ENCODE measurements around the gene SRBD1.

The SRBD1 gene

GRCh38 chr2:45540942-45541341 lies 70.1 kb downstream of the SRBD1 start:
- DNase-seq: no peak

DNA sequence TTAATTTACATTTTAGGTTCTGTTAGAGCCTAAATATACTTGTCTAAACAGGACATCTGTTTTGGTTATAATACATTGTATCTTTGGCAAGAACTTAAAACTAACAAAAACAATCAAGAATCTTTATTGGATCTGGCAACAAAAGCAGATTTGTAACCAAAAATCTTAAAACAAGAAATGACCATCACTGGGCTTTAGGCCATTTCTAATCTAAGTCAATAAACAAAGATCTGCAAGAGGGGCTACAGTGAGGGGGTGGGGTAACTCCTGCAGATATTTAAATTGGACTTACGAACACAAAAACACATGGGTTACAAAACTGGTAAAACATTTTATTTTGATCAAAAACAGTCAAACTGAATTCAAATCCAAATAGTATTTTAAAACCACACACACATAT lies 77.3 kb downstream of the SRBD1 start:
- no peak for DNase-seq

GRCh38 chr2:45532181-45532580 lies 78.9 kb downstream of the SRBD1 start:
- no peak for DNase-seq

DNA sequence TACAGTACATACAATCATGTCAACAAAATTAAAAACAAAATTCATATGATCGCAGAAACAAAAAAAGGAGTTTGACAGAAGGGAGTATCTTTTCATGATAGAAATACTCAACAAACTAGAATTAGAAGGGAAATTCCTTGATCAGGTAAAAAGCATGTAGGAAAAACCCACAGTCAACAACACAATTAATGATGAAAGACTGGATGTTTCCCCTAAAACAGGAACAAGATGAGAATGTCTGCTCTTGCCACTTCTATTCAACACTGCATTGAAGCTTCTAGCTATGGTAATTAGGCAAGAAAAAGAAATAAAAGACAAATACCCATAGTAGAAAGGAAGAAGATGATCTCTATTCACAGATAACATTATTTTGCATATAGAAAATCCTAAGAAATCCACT lies 87.1 kb downstream of the SRBD1 start:
- DNase-seq: no peak

- no peak for DNase-seq
Observed at GRCh38 chr2:45518546-45518945, 92.5 kb downstream of the SRBD1 start.

GRCh38 chr2:45510701-45511420 lies 100.2 kb downstream of the SRBD1 start:
- DNase-seq: no peak

- no peak for DNase-seq
Observed at GRCh38 chr2:45506756-45507155, 104.3 kb downstream of the SRBD1 start.

DNA sequence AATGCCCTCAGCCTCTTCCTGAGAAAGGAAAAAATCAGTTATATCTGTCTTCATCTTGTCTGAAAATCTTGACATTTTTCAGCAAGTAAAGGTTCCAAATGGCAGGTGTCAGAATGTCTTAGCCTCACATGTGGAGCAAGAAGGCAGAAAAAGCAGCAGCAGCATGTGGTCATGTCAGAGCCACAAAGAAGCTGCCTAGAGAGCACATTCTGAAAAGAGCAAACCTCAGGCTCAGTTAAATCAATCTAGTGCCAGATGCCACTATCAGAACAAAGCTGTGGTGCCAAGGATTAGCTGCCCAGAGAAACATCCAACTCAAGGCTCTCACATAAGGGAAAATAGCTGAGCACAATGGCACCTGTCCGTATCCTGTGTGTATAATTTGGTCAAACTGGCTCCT lies 105.9 kb downstream of the SRBD1 start:
- no peak for DNase-seq

- no peak for DNase-seq
Observed at GRCh38 chr2:45498661-45499550, 112.2 kb downstream of the SRBD1 start.

DNA sequence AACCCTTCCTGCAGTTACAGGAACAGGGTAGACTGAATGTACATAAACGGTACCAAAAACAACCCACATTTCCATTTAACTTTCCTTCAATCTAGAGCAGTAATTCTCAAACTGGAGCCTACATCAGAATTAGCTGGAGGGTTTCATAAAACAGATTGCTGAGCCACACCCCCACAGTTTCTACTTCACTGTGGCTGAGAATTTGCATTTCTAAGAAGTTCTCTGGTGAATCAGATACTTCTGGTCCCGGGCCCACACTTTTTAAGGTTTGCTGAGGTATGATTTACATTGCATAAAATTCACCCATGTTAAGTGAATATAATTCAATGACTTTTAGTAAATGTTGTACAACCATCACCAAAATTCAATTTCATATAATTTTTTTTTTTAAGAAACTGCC lies 113.7 kb downstream of the SRBD1 start:
- no peak for DNase-seq

DNA sequence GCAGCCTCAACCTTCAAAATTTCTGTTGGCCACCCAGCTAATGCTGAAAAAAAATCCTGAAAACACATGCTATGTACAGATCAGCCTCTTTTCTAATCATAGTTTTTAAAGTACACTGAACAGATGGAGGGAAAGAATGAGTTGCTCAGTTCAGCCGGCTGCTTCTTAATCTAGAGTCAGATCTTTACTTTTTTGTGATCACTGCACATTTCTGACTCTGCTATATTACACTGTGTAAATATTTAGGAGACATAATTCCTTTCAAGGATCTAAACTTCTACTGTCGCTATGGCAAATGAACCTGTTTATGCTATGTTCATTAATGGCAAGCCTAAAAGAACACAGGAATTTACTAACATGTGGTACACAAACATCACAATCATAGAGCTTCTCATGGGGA lies 114.2 kb downstream of the SRBD1 start:
- DNase-seq: no peak

GRCh38 chr2:45494978-45495293 lies 116.1 kb downstream of the SRBD1 start:
- DNase-seq: no peak

- peak in 1 of 2 donors; percentile 54 for DNase-seq
Observed at GRCh38 chr2:45494275-45494977, 116.6 kb downstream of the SRBD1 start.

- DNase-seq: no peak
Observed at GRCh38 chr2:45484965-45485364, 126.1 kb downstream of the SRBD1 start.

GRCh38 chr2:45483997-45484396 lies 127.1 kb downstream of the SRBD1 start:
- no peak for DNase-seq

GRCh38 chr2:45477546-45477945 lies 133.5 kb downstream of the SRBD1 start:
- DNase-seq: no peak

DNA sequence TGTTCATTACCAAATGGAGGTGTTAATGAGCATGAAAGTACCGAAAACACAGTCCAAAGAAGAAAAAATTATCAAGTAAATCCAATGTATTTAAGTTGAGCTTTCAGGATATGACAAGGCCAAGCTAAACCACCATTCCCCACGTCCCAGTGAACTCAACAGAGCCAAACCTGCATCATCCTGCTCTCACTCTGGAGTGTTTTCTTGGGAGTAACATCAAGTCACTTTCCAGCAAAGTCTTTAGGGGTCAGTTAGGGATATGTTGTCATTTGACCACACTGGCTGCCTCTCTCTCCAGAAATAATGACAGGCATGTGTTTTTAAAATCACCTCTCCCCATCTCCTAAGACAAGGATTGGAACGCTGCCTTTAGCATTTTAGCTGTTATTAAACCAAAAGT lies 140.5 kb downstream of the SRBD1 start:
- DNase-seq: no peak

GRCh38 chr2:45469314-45470099 lies 141.6 kb downstream of the SRBD1 start:
- no peak for DNase-seq

GRCh38 chr2:45468279-45468678 lies 142.8 kb downstream of the SRBD1 start:
- DNase-seq: no peak

GRCh38 chr2:45466053-45466452 lies 145.0 kb downstream of the SRBD1 start:
- no peak for DNase-seq

DNA sequence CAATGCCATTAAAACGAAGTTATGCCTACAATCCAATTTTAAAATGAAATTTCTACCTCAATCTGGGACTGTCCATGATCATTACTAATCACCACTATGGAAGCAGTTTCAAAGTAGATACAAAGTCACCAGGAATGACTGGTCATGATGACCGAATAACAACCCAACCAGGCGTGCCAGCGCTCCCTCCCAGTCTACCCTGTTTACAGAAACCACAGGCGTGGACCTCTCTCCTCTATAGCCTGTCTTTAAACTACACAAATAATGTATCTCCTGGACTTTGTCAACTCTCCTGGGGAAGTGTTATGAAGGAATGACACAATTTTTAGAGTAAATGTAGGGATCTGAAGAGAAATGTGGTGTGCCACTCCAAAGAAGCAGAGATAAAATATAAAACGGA lies 150.2 kb downstream of the SRBD1 start:
- DNase-seq: no peak

DNA sequence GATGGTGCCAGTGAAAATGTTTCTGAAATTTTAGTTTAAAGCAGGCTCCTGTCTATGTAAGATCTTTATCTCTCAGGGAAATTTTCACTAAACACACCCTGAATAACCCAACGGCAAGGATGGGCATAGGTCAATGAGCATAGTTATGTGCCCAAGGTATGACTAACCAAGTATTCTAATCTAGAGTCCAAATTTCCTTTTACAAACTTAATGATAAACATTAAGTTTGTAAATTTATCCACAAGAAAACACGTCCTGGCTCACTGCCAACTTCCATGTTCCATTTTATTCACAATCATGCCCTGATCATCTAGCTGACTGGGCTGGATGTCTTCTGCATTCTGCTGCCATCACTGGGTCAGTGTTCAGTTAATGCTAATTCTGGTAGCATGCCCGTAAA lies 151.2 kb downstream of the SRBD1 start:
- no peak for DNase-seq
